Keratinocyte (primary cell): ENCODE data around the gene PRADC1. TPM values are rescaled to one million over a fixed set of nuclear protein-coding genes. Genes with fewer than 3 reads are reported as not detected.

Source experiments
- DNase-seq: peaks from one replicate; pipeline ENCODE4 v3.0.0-alpha.2; 2011; ENCODE audit warnings: low read depth, missing footprints, low spot score
- FAIRE-seq: peaks from 2 replicates; lab custom pipeline; 2011; peaks lifted over from hg19 to GRCh38; lab: Jason Lieb, UNC
- H2AFZ ChIP-seq: 2 replicates; pipeline ENCODE4 v1.6.0; 2012; ENCODE audit warnings: low read length, control low read depth, inconsistent platforms; ENCODE audit not compliant: control insufficient read depth
- H3K27ac ChIP-seq: 2 replicates; pipeline ENCODE4 v1.5.1; 2011; ENCODE audit warnings: low read length; ENCODE audit not compliant: control insufficient read depth, insufficient read depth
- H3K27me3 ChIP-seq: 3 replicates; pipeline ENCODE4 v1.6.0; 2011; ENCODE audit warnings: low read length; ENCODE audit not compliant: control insufficient read depth, insufficient read depth; ENCODE audit errors: extremely low read depth
- H3K36me3 ChIP-seq, 2 experiments: 2 replicates in 1 of 2; 3 replicates in 1 of 2; pipeline ENCODE4 v1.5.1; 2011; ENCODE audit warnings: low read length in 2 of 2, mild to moderate bottlenecking in 1 of 2; ENCODE audit not compliant: control insufficient read depth in 2 of 2, insufficient read depth in 2 of 2; ENCODE audit errors: extremely low read depth in 1 of 2
- H3K4me1 ChIP-seq: 3 replicates; pipeline ENCODE4 v1.5.1; 2011; ENCODE audit warnings: low read length; ENCODE audit not compliant: control insufficient read depth, insufficient read depth; ENCODE audit errors: extremely low read depth
- H3K4me2 ChIP-seq: 3 replicates; pipeline ENCODE4 v1.6.0; 2011; ENCODE audit warnings: low read depth, low read length; ENCODE audit not compliant: control insufficient read depth, insufficient read depth; ENCODE audit errors: extremely low read depth
- H3K4me3 ChIP-seq, 3 experiments: fragments of 200-600 bp in 1 of 3; sonication (generic) in 1 of 3; 2 replicates in 2 of 3; 3 replicates in 1 of 3; pipeline ENCODE4 v1.5.1; 2011 to 2016; ENCODE audit warnings: low read length in 3 of 3, mild to moderate bottlenecking in 3 of 3, control low read depth in 2 of 3, inconsistent platforms in 1 of 3, low read depth in 1 of 3, mixed read lengths in 1 of 3, mixed run types in 1 of 3, moderate library complexity in 1 of 3; ENCODE audit not compliant: control insufficient read depth in 2 of 3, insufficient read depth in 2 of 3; ENCODE audit errors: extremely low read depth in 1 of 3
- H3K79me2 ChIP-seq: 2 replicates; pipeline ENCODE4 v1.6.0; 2012; ENCODE audit warnings: low read length; ENCODE audit not compliant: control insufficient read depth, insufficient read depth
- H3K9ac ChIP-seq: 3 replicates; pipeline ENCODE4 v1.6.0; 2011; ENCODE audit warnings: low read length; ENCODE audit not compliant: control insufficient read depth, insufficient read depth; ENCODE audit errors: extremely low read depth
- H3K9me1 ChIP-seq: 3 replicates; pipeline ENCODE4 v1.6.0; 2011; ENCODE audit warnings: low read length; ENCODE audit not compliant: control insufficient read depth, insufficient read depth; ENCODE audit errors: extremely low read depth
- H3K9me3 ChIP-seq: 2 replicates; pipeline ENCODE4 v1.5.1; 2012; ENCODE audit warnings: low read depth, low read length; ENCODE audit not compliant: control insufficient read depth
- H4K20me1 ChIP-seq: 3 replicates; pipeline ENCODE4 v1.6.0; 2011; ENCODE audit warnings: low read length; ENCODE audit not compliant: control insufficient read depth, insufficient read depth; ENCODE audit errors: extremely low read depth
- CTCF ChIP-seq, 3 experiments: IDR thresholded peaks in 1 of 3; conservative IDR thresholded peaks in 1 of 3; optimal IDR thresholded peaks in 1 of 3; 2 replicates in 2 of 3; 3 replicates in 1 of 3; pipeline versions ENCODE3 to v1.5.1; 2011; ENCODE audit warnings: low read length in 3 of 3, mild to moderate bottlenecking in 3 of 3, moderate library complexity in 2 of 3, control low read depth in 1 of 3, inconsistent platforms in 1 of 3; ENCODE audit not compliant: insufficient read depth in 2 of 3; ENCODE audit errors: extremely low read depth in 1 of 3
- EZH2 ChIP-seq: IDR thresholded peaks from one replicate; pipeline ENCODE4 v1.6.1; 2012; ENCODE audit warnings: inconsistent platforms, mild to moderate bottlenecking, low read length, moderate library complexity
- dilution Hi-C: fragments of 300-500 bp; cut with MboI; formaldehyde crosslinking; loops from one replicate; pipeline ENCODE4 v1.7.0; 2020; ENCODE audit warnings: low sequenced_read_pairs; ENCODE audit not compliant: extremely low pct_ligation_motif_present
- polyA plus RNA-seq, 5 experiments: library from polyadenylated mRNA; depleted of rRNA in 3 of 5; stranded (reverse) in 3 of 5; stranded (forward) in 1 of 5; unstranded in 1 of 5; fragments of >200 nt; gene quantifications; 1 replicate in 1 of 5; 2 replicates in 3 of 5; 3 replicates in 1 of 5; pipeline versions ENCODE4 v1.2.1 to v1.2.3, GENCODE V29; 2011 to 2012; ENCODE audit warnings: missing spikeins in 2 of 5, low read depth in 1 of 5, low replicate concordance in 1 of 5

The PRADC1 gene
- polyA plus RNA-seq, 1 donor (not counting 4 experiments of a cell fraction or from before 2014, with no cell fraction given), result 8.2 TPM

- dilution Hi-C loops, result no loop called here
- FAIRE-seq (no peak), DNase-seq (no peak)
- no peak overlapping the region for H2AFZ ChIP-seq
- TF ChIP-seq EZH2 (no peak), CTCF (optimal IDR thresholded peaks at IDR 0.05 in 1 of 3, IDR thresholded peaks at IDR 0.05 in 1 of 3, conservative IDR thresholded peaks at IDR 0.05 in 1 of 3; ENCODE audit: extremely low read depth in 1 of 3, insufficient read depth in 2 of 3, low read length in 3 of 3) (no peak)
- H3K9me3 ChIP-seq, result no peaks in the 10 kb centered on the region
- no peak overlapping the region for H3K9ac ChIP-seq
- H3K4me1 ChIP-seq, result peaks cover 26% of the 10 kb centered on the region
- H3K9me1 ChIP-seq, result peaks cover 5% of the 10 kb centered on the region
- H3K27ac ChIP-seq, result no peak overlapping the region
- H3K4me2 ChIP-seq, result no peak overlapping the region
- no peaks in the 10 kb centered on the region for H3K27me3 ChIP-seq
- no peaks in the 10 kb centered on the region for H3K79me2 ChIP-seq
- peaks cover 13 to 23% of the 10 kb centered on the region in 2 experiments for H3K36me3 ChIP-seq
- no peaks in the 10 kb centered on the region for H4K20me1 ChIP-seq
- no peak overlapping the region for H3K4me3 ChIP-seq
These were observed 24.5 kb upstream of the PRADC1 start for GRCh38 chr2:73257425-73258125.

GRCh38 chr2:73257021-73257420 lies 24.0 kb upstream of the PRADC1 start:
- DNase-seq (no peak), FAIRE-seq (no peak)
- no peaks in the 10 kb centered on the region for H3K79me2 ChIP-seq
- H3K27ac ChIP-seq, result no peak overlapping the region
- no peak overlapping the region for H3K4me2 ChIP-seq
- no peaks in the 10 kb centered on the region for H3K9me3 ChIP-seq
- H3K36me3 ChIP-seq, result peaks cover 14 to 26% of the 10 kb centered on the region in 2 experiments
- TF ChIP-seq EZH2 (no peak), CTCF (optimal IDR thresholded peaks at IDR 0.05 in 1 of 3, IDR thresholded peaks at IDR 0.05 in 1 of 3, conservative IDR thresholded peaks at IDR 0.05 in 1 of 3; ENCODE audit: extremely low read depth in 1 of 3, insufficient read depth in 2 of 3, low read length in 3 of 3) (no peak)
- no peak overlapping the region for H3K9ac ChIP-seq
- H3K9me1 ChIP-seq, result peaks cover 5% of the 10 kb centered on the region
- H4K20me1 ChIP-seq, result no peaks in the 10 kb centered on the region
- H3K4me3 ChIP-seq, result no peak overlapping the region
- no peak overlapping the region for H2AFZ ChIP-seq
- H3K4me1 ChIP-seq, result peaks cover 26% of the 10 kb centered on the region
- no peaks in the 10 kb centered on the region for H3K27me3 ChIP-seq
- dilution Hi-C loops, result no loop called here
